A204.1 (cell line): ENCODE measurements around the gene PCSK4.
"Not testable (repeated sequence)": the region's sequence is repeated elsewhere in the genome, so short reads cannot be mapped to it uniquely, and the experiment has no call there.

Experiments
- FAIRE-seq: peaks from 2 replicates; lab custom pipeline; 2012; peaks lifted over from hg19 to GRCh38; lab: Jason Lieb, UNC

PCSK4 gene

DNA sequence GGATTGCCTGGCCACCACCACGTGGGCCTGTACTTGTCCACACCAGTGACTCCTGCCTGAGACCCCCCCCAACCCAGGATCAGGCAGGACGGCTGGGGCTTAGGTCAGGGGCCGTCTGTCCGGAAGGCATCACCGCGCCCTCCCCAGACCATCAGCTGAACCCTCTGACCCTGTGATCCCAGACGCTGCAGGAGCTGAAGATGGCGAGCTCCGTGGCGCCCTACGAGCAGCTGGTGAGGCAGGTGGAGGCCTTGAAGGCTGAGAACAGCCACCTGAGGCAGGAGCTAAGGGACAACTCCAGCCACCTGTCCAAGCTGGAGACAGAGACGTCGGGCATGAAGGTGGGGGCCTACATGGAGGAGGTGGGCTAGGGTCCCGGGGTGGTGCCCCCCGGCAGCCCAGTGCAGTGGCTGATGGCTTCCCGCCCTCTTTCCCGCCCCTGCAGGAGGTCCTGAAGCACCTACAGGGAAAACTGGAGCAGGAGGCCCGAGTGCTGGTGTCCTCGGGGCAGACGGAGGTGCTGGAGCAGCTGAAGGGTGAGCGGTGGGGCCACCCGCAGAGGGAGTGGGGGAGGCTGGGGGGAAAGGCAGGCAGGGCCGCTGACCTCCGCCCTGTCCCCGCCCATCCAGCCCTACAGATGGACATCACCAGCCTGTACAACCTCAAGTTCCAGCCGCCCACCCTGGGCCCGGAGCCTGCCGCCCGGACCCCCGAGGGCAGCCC lies 37.2 kb downstream of the PCSK4 start:
- FAIRE-seq = no peak

DNA sequence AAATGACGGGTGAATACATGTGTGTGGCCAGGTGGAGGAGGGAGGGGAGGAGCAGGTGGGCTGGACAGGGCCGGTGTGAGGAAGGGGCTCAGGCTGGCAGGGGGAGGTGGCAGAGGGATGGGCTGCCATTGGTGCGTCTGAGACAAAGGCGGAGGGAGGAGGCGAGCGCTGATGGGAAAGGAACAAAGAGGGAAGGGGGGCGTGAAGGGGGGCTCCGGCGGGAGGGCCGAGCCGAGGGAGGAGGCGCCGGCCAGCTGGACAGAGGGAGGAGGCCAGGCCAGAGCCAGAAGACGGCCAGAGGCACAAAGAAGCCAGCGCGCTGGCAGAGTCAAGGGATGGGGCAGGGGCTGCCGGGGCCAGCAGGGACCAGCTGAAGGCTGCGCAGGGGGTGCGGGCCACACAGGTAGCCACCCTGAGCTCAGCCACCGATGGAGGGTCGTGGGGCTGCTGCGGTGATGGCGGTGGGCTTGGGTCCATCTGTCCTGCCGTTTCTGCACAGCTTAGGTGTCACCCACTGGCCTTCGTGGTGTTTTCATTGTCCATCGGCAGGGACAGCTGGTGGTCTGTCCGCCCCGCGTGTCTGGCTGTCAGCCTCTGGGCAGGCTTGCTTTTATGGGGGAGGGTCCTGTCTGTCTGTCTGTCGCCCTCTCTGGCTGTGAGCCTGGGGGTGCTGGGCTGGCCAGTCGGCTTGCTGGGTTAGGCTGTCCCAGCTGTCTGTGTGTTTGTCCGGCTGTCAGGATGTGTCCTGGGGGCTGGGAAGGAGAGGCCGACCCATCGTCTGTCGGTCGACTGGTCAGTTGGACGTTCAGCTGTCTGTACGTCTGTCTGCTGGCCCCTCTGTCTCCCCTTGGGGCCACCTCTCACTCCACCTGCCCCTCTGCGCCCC lies 38.0 kb downstream of the PCSK4 start:
- no peak for FAIRE-seq

DNA sequence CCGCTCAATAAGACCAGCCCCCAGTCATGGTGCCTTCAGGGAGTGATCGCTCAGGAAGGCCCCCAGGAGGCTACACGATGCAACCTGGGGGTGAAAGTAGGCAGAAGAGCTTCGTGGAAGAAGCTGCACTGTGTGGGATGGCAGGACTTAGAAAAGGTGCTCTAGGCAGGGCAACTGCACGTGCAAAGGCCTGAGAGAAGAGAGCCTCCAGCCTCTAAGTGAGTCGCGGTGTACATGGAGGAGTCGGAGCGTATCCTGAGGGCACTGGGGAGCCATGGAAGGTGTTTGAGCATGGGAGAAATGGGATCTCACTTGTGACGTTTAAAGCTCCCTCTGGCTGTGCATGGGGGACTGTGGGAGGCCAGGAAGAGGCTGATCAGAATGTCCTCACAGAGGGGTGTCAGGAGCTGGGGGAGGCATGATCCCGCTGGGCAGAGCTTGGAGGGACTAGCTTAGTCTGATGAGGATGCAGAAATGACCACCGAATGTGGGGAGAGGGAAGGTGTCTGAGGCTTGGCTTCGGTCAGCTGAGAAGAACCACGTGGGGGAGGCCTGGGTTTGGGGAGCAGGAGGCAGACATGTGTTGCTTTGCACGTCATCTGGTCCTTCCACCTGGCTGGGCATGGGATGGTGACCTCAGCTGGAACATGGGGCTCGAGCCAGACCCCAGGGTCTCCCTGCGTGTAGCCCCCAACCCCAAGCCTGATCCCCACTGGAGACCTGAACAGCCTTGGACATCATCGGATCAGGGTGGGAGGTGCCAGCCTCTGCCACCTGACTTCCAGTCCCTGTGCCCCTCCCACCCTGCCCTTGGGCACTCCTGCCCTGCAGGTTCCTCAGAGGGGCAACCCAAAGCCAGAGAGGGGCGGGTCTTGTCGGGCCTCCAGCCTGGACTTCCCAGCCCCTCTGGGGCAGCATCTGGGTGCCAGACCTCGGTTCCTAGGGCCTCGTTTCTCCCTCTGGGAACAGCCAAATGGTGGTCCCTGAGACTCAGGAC lies 39.1 kb downstream of the PCSK4 start:
- FAIRE-seq = no peak

DNA sequence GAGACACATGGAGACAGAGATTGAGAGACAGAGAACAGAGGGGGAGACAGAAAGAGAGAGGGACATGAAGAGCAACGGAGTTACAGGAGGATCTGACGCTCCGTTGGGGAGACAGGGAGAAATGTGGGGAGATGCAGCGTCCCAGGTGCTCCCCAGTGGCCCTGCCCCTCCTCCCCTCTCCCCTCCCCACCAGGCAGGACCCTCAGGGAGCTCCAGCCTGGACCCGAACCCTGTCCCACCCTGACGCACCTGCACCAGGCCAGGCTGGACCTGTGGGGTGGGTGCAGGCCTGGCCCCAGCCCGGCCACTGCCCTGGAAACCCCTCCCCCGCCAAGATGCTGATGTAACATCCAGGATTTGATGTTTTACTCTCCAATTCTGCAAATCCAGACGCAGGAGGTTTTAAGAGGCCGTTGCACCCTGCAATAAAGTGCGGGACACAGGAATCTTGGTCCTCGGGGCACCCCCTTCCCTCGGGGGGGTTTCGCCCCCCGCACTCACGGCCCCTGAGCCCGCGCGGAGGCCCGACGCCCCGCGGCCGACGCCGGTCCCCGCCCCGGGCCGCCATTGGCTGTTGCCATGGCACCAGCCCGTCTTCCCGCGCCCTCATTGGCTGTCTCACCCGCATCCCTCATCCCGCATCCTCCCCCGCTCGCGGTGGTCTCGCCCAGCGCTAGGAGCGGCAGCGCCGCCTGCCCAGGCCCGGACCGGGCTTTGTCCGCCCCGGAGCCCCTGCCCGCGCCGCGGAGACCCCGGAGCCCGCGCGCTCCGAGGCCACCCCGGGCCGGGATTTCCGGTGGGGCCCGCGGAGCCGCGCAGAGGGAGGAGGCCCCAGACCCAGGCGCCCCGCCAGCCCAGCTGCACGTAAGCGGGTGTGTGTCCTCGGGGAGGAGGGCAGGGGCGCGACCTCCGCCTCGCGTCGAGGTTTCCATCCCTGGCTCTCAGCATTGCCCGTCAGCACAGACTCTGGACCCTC lies 40.4 kb downstream of the PCSK4 start, which contains the start of gene APC2:
Gene APC2, plus strand, starts transcription at position 655 of the 976 bp plus-strand sequence. CDS start 2,881 bp downstream, outside the sequence.
- FAIRE-seq = no peak

DNA sequence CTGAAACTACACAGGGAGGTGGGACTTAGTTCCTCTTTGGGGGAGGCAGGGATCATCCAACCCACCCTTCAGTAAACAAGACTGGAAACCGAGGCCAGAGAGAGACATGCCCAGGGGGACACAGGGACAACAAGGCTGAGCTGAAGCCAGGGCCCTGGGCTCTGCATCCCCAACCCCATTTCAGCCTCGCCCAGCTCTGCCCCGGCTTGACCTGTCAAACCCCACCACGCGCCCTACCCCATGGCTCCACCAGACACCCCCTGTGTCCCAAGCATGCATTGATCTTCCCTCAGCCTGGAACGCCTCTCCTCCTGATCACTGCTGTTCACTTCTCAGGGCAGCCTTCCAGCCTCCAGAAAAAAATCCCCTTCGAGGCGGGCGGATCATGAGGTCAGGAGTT lies 42.2 kb downstream of the PCSK4 start:
- FAIRE-seq = no peak

DNA sequence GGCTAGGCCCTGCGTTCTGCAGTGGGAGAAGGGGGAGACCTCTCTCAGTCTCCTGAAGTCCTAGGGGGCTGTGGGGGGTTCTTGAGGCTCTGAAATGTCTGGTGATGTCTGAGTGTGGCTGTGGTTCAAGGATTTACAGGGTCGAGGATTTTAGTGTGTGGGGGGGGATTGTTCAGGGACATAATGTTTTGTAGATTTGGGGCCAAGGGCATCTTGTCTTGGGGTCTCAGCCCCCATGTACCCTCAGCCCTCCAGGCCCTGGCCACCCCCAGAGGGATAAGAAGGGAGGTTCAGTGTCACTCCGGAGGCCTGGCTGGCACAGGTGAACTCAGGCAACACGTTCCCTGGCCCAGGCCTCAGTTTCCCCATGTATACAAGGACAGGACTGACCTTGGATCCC lies 42.6 kb downstream of the PCSK4 start:
- FAIRE-seq = no peak

GRCh38 chr19:1446713-1447481 lies 43.3 kb downstream of the PCSK4 start:
- FAIRE-seq = no peak

DNA sequence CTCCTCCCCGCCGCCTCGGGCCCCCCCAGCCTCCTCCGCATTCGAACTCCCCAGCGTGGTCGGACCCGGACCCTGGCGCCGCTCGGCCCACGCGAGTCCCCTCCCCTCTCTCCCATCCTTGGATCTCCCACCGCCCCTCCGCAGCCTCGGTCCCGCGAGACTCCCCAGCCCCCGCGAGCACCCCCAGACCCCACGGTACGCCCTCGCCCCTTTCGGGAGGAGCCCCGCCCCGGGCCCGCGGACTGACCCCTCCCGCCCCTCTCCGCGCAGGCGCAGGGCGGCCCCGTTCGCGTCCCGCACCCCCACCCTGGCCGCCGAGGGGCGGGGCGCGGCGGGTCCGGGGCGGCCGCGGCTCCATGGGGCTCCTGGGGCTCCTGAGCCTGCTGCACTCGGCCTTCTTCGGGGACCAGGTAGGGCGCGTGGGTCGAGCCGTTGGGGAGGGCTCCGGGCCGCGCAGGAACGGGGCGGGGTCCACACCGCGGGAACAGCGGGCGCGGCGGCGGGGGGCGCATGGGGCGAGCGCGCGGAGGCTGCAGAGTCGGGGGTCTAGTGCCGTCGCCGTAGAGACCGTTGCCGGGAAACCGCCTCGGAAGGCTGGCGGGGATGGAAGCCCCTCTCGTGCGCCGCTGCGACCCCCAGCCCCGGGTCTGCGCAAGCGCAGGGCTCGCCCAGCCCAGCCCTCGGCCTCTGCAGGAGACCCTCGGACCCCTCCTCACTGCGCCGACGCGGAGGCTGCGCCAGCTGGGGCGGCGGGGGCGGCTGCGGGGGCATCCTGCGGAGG lies 44.0 kb downstream of the PCSK4 start:
- no peak for FAIRE-seq

GRCh38 chr19:1445185-1445931 lies 44.8 kb downstream of the PCSK4 start:
- no peak for FAIRE-seq

DNA sequence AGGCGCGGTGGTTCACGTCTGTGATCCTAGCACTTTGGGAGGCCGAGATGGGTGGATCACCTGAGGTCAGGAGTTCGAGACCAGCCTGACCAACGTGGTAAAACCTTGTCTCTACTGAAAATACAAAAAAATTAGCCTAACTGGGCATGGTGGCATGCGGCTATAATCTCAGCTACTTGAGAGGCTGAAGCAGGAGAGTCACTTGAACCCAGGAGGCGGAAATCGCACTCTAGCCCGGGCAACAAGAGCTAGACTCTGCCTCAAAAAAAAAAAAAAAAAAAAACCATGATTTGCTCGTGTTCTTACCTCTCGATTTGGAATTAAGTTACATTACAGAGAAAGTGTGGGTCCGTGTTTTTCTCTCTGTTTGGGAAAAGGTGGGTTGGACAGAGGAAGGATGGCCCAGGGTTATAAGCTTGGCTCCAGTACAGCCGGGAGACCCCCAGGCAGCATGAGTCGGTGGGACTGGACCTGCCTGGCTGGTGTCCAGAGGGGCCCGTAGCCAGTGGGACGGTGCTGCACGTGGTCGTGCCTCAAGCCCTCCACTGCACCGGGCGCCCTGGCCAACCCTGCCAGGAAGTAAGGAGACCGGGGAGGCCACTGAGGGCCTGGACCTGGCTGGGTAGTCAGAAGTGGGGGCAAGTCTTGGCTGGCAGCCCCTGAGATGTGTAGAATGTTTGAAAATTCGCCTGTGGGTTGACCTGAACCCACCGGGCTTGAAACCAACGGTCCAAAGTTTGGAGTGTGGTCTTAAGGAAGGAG lies 48.3 kb downstream of the PCSK4 start:
- no peak for FAIRE-seq

DNA sequence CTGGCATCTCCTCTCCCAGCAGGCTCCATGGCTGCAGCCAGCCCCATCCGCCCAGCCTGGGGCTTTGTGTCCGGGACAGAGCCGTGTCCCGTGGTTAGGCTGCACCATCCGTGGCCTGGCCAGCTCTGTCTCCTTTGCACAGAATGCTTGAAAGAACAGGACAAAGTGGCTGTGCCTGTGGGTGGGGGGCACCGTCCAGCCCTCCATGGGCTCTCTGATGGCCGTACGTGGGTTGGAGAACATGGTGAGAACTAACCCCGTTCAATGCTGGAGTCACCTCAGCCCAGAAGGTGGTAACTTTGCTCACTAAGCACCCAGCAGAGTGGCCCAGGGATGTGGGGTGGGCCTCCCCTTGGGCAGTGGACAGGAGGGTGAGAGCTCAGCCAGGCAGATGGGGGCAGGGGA lies 49.1 kb downstream of the PCSK4 start:
- no peak for FAIRE-seq

- FAIRE-seq = no peak
Measured at GRCh38 chr19:1440418-1440801, 49.7 kb downstream of the PCSK4 start.

- not testable (repeated sequence) for FAIRE-seq
Measured at GRCh38 chr19:1439525-1440417, 50.4 kb downstream of the PCSK4 start.

- FAIRE-seq = no peak
Measured at GRCh38 chr19:1438933-1439354, 51.2 kb downstream of the PCSK4 start.

- peak; percentile 74 for FAIRE-seq
Measured at GRCh38 chr19:1438035-1438932, 51.9 kb downstream of the PCSK4 start, which contains the start of gene RPS15. Gene RPS15, plus strand, starts transcription at chr19:1438396. Its CDS starts 30 bp downstream, at chr19:1438426.

GRCh38 chr19:1437609-1438008 lies 52.5 kb downstream of the PCSK4 start:
- FAIRE-seq = no peak
